T1000 (cell line): ENCODE data around the gene THUMPD2.
"Not testable (repeated sequence)": the region's sequence is repeated elsewhere in the genome, so short reads cannot be mapped to it uniquely, and the experiment has no call there.

Experiments used
- DNase-seq: peaks from one replicate; lab custom pipeline; 2025; ENCODE audit warnings: mixed read lengths; lab: John Stamatoyannopoulos, UW

THUMPD2 gene, protein sequence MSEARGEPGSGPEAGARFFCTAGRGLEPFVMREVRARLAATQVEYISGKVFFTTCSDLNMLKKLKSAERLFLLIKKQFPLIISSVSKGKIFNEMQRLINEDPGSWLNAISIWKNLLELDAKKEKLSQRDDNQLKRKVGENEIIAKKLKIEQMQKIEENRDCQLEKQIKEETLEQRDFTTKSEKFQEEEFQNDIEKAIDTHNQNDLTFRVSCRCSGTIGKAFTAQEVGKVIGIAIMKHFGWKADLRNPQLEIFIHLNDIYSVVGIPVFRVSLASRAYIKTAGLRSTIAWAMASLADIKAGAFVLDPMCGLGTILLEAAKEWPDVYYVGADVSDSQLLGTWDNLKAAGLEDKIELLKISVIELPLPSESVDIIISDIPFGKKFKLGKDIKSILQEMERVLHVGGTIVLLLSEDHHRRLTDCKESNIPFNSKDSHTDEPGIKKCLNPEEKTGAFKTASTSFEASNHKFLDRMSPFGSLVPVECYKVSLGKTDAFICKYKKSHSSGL

DNA sequence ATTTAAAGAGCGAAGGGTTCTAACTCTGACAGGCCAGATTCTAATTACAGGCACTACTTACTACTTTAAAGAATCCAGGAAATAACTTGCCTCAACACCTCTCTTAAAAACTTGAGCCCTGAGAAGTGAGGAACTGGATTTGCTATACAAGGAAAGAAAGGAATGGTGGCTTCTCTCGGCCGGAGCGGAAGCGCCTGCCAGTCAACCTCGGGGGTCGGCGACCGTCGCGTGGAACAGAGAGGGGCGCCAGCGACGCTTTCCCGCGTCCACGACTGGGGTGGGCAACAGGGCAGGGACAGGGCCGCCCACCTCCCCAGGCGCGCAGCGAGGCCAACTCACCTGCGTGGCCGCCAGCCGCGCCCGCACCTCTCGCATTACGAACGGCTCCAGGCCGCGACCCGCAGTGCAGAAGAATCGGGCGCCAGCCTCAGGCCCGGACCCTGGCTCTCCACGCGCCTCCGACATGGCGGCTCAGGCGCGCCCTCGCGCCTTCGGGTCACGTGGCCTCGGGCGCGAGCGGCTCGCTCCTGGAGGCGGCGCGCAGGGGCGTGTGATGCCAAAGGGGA is at the start of gene THUMPD2:
Gene THUMPD2 (minus strand): TSS at position 484 of the 566 bp plus-strand sequence. CDS start 19 bp downstream, at position 465.
- DNase-seq: peak; percentile 45

DNA sequence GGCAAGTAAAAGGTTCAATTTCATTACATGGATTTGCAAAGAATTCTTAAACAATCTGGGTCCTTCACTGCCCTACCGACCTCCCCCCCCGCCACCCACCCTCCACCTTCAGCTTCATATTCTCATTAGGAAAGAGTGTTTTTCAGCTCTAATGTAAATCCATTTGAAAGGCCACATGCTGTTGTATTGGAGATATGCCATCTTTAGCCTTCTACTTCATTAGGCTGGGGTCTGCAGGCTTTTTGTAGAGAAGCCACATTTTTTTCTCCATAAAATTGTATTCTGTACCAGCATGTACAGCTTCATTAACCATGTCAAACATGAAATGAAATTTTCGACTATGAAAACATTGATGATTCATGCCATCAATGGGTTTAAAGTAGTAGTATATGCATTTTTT is 42.8 kb upstream of the THUMPD2 start:
- DNase-seq: no peak

DNA sequence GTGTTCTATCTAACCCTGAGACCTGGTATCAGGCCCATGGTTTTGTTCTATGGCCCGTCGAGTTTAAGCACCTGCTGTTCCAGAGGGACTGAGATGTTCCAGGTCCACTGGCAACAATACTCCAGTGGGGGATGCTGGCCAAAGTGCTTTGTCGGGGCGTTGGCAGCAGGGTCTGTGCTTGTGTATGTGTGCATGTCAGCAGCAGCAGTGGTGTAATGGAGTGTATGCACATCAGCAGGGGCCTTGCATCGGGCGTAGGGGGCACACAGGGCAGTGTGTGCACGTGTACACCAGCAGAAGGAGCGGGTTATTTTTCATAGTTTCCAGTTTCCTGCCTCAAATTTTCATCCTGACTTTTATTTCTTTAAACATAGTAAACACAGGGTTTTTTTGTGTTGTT is 37.8 kb upstream of the THUMPD2 start:
- DNase-seq: no peak

DNA sequence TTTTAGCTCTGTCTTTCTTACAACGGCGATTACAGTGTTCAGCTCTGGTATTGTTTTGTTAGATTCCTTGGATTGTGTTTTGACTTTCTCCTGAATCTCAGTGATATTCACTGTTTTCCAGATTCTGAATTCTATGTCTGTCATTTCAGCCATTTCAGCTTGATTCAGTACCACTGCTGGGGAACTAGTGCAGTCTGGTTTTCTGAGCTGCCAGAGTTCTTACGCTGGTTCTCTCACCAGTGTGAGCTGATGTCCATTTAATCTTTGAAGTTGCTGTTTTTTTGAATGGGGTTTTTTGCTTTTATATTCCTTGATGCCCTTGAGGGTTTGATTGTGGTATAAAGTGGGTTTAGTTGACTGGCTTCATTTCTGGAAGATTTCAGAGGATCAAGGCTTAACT is 37.4 kb upstream of the THUMPD2 start:
- DNase-seq: no peak

DNA sequence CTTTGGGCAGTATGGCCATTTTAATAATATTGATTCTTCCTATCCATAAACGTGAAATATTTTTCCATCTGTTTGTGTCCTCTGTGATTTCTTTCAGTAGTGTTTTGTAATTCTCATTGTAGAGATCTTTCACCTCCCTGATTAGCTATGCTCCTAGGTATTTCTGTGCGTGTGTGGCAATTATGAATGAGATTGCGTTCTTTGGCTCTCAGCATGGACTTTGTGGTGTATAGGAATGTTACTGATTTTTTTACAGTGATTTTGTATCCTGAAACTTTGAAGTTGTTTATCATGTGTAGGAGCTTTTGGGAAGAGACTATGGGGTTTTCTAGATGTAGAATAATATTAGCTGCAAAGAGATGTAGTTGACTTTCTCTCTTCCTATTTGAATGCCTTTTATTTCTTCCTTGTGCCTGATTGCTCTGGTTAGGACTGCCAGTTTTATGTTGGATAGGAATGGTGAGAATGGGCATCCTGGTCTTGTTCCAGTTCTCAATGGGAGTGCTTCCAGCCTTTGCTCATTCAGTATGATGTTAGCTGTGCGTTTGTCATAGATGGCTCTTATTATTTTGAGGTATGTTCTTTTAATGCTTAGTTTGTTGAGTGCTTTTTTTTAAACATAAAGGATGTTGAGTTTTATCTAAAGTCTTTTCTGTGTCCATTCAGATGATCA is 27.0 kb upstream of the THUMPD2 start:
- no peak for DNase-seq

DNA sequence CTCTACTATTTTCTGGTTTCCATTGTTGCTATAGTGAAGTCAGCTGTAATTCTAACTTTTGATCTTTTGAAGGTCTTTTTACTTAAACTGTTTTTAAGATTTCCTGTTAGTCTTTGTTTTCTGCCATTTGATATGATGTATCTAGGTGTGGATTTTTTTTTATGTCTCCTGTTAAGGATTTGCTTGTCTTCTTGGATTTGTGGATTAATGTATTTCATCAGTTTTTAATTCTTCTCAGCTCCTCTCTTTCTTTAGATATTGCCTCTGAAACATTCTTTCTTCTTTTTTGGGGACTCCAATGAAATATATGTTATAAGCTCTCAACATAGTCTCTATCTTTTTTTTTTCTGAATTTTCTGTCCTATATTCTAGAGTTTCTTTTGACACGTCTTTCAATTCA is 24.8 kb upstream of the THUMPD2 start:
- DNase-seq: no peak

DNA sequence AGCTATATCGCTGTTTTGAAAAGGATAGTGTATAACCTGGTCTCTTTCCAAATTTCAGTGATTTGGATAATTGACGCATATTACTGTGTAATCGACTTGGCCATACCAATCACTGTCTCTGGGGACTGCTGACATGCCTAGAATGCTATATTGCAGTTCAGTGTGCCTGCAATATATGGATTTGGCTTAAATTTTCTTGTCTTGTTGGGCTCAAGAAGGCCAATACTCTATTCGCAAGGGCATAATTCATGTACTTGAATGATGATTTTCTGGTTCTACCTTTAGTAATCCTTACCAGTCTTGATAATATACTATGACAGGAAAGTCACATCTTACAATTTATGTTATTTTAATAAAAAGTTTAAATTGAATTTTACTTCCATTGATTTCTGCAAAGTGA is 21.7 kb upstream of the THUMPD2 start:
- no peak for DNase-seq

DNA sequence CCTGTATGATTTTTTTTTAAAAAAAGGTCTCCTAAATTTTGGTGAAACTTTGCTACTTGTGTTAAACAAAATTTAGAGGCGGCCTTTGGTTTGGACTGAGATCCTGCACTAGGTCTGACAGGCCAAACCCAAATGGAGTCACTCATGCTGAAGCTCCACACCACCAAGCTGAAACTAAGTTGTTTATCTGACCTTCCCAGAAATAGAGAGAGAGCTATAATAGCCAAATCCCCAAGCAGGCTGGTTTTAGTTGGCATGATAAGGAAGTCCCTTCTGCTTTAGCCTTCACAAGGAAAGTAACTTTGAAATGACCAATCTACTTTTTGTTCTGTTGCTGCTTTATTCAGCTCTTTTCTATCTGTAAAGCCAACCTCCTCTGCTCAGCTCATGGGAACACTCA is 17.1 kb upstream of the THUMPD2 start:
- no peak for DNase-seq

DNA sequence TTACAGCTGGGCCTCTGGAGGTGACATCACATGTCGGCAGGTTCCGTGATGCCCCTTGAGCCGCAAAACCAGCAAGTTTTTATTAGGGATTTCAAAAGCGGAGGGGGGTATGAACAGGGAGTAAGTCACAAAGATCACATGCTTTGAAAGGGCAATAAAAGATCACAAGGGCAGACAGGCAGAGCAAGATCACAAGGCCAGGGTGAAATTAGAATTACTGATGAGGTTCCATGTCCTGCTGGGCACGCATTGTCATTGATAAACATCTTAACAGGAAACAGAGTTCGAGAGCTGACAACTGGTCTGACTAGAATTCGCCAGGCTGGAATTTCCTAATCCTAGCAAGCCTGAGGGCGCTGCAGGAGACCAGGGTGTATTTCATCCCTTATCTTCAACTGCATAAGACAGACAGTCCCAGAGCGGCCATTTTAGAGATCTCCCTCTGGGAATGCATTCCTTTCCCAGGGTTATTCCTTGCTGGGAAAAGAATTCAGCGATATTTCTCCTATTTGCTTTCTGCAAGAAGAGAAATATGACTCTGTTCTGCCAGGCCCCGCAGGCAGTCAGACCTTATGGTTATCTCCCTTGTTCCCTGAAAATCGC is 11.3 kb upstream of the THUMPD2 start:
- not testable (repeated sequence) for DNase-seq

DNA sequence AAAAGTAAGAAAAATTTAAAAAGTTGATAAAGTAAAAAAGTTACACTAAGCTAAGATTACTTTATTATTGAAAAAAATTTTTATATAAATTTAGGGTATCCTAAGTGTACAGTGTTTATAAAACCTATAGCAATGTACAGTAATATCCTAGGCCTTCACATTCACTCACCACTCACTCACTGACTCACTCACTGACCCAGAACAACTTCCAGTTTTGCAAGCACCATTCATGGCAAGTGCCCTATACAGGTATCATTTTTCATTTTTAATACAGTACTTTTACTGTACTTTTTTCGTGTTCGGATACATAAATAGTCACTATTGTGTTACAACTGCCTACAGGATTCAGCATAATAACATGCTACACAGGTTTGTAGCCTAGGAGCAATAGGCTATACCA is 8.9 kb upstream of the THUMPD2 start:
- no peak for DNase-seq

DNA sequence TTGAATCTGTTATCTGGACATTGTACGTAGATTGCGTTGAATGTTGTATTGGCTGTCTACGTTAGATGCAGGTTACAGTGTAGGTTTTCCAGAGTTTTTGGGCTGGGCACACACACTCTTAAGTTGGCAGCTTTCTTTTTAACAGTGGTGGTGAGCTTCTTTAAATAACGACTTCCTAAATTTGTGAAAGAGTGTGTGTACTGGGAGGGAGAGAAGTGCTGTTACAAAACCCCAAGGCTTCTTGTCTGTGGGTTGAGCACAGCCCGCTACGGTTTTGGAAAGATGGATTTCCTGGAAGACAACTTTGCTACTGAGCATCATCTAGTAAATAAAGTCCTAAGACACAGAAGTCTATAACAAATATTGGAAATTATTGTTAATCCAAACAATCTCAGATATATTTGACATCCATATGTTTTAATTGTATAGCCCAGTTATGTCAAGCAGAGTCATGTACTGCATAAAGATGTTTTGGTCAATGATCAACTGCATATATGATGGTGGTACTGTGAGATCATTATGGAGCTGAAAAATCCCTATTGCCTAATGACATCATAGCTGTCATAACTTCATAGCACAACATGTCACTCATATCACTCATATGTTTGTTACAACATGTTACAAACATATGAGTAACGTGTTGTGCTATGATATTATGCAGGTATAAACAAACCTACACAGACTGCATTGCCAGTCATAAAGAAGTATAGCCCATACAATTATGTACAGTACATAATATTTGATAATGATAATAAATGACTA is 7.9 kb upstream of the THUMPD2 start:
- DNase-seq: no peak

DNA sequence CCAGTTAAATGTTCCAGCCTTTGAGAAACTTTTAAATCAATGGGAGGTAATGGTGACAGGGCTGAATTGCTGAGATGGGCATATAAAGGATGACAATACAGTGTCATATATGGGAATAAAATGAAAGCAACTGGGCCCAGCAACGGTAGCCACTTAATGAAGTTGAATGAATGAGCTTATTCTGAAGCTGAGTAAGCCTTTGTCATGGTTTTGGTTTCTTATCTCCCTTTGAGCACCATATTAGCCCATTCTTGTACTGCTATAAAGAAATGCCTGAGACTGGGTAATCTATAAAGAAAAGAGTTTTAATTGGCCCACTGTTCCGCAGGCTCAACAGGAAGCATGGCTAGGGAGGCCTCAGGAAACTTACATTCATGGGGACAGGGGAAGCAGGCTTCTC is 3.5 kb upstream of the THUMPD2 start:
- no peak for DNase-seq

DNA sequence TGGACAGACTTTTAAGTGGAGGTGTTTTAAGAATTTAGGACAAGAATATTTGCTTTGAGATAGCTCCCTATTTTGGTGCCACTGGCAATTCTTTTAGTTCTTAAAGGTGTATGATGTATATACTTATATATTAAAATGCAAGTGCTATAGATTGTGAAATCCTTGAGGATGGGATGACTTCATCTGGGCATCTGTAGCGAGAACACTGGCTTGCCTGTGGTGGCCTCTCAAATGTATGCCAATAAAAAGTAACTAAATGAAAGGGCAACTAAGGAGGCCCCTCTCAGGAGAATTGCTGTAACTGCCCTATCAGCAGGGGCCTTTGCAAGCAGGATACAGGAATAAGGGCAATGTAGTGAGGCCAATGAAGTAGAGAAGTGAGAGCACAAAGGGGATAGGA is 2.6 kb upstream of the THUMPD2 start:
- DNase-seq: no peak

DNA sequence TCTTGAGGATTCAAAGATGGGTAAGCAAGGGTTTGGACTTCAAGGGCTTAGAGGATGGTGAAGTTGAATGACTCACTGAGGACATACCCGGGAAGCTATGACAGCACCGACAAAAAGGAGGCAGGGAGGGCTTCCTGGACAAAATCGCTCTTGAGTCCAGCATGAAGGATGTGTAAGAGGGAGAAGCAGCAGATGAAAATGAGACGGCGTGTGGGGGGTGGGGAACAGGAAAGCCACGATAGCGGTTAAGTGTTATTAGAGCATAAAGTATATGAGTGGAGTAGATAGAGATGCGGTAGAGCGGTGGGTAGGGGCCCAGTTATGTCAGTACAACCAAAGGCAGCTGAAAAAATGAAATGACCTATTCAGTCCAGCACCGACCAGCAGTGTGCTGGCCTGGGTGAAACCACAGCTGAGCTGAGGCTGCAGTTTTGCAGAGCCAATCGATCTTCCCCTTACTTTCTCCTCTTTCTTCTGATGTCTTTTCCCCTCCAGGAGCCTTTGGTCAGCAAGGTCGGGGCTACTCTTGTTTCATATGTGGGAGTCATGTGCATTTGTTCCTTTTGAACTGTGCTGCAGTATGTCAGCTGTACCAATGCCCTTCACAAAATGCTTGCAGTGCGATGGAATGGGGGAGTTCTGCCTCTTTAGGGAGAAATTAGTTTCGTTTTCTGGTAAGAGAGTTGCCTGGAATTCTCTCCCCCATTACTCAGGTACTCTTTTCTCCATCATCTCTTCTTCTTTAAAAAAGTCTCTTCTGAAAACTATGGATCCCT is 2.0 kb upstream of the THUMPD2 start:
- DNase-seq: no peak

DNA sequence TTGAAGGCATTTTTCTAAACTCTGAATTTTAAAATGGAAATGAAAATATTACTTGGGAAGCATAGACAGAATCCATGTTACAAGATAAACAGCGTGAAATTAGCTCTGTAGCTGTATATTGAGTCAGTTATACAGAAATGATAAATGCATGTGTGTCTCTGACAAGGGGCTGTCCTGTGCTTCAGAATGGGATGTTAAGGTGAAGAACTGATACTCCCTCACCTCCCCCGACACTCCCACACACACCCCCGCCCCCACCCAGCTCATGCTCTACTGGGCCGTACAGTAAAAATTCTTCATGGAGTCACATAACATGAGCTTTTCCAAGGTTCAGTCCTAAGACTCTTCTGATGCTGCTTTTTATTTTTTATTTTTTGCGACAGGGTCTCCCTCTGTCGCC is 869 bp upstream of the THUMPD2 start:
- no peak for DNase-seq

DNA sequence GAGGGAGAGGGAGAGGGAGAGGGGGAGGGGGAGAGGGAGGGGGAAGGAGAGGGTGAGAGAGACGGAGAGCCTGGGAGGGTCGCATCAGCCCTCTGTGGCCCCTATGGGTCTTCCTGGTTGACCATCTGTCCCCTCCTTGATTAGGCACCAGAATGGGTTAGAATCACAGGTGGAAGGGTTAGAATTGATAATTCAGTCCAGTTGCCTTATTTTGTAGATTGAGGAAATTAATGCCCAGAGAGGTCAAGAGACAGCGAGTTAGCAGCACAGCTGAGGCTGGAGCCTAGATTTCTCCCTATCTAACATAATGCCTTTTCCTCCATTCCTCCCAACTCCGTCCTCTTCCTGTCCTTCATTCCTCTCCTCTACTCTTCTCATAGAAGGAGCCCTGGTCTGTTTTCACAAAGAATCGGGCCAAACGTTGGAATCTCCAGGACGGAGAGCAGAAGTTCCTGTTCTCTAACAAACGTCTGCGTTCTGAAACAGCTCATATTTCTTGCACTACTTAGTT is 338 bp upstream of the THUMPD2 start:
- no peak for DNase-seq

DNA sequence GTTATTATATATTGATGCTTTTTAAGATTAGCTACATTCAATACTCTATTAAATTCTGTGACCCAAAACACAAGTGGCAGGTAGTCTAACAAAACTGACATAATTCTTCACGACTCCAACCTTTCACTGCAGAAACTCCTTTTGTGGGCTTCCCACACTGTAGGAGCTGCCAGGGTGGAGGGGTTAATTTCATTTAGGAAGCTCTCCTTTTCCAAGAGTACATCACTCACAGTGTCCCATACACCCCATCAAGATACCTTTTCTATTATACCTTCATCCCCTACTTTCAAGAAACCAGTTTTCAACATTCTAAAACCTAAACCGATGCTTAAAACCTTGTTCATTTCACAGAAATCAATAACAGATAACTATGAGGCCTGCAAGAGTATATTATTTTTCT is 825 bp downstream of the THUMPD2 start:
- DNase-seq: no peak

DNA sequence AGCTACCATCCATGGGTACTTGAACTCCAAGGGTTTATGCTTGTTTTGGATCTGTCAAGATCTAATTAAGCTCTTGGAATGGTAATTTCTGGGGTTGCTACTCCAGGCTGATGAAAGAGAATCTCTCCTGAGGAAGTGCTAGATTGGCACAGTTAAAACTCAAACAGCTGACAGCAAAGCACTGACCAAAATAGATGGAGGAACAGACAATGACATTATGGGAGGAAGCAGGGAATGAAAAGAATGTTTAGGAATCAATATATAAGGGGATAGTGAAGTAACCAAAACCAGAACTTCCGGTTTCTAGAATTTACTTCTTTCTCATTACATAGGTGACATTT is 6.3 kb downstream of the THUMPD2 start:
- no peak for DNase-seq

DNA sequence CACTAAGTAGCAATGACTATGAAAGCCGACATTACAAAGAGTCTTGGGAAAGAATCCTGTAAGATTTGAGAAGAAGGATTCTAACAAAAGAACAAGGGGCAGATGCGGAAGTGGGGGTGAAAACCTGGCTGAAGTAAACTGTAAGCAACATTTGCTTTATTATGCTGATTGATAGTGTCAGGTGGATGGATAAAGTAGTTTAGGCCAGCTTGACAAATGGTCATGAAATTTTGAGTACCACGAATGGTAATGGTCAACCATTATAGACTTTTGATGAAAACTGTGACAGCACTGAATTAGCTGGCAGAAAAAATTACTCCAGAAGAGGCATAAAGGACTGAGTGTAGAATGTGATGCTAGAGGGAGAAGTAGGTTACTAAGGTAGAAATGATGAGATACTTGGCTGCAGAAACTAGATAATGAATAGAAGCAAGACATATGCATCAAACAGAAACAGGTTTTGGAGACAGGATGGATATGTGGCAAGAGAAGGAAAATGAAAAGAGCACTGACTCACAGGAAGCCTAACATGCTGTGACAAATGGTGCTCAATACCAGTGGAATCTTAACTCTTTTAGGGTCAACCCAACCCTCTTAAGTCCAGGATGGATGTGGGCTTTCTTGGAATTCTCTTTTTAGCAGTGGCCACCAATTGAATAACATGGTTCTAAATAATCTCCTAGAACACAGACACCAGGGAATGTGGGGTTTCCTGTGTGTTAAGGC is 6.8 kb downstream of the THUMPD2 start:
- no peak for DNase-seq

DNA sequence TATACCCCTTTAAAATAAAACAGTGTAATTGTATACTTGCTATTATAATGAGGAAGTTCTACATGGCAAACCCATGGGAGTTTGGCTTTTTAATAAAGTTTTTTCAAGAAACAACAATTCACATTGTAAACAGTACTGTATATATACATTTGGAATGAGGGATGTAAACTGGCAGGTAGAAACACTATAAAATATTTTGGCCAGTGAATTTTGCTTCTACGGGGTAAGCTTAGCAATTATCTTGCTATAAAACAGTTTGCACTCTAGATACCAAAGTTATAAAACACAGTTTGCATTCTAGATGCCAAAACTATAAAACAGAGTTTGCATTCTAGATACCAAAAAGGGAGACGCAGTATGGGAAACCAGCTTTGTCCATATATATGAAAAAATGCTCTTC is 16.6 kb downstream of the THUMPD2 start:
- DNase-seq: no peak
